Endothelial cell of hepatic sinusoid (primary cell): ENCODE data around the gene GABRB2.
"Not testable (repeated sequence)": the region's sequence is repeated elsewhere in the genome, so short reads cannot be mapped to it uniquely, and the experiment has no call there.

Experiments
- in situ Hi-C: cut with HindIII; loops from 2 replicates; pipeline ENCODE4 v1.10.0; 2017; ENCODE audit warnings: low sequenced_read_pairs

GABRB2 gene

GRCh38 chr5:161256957-161257356 lies 289.6 kb downstream of the GABRB2 start:
- in situ Hi-C loops: no loop called here

GRCh38 chr5:161252955-161253354 lies 293.6 kb downstream of the GABRB2 start:
- in situ Hi-C loops: not testable (repeated sequence)

- in situ Hi-C loops: no loop called here
These were observed 299.8 kb downstream of the GABRB2 start for GRCh38 chr5:161246749-161247148.

- in situ Hi-C loops: not testable (repeated sequence)
These were observed 300.7 kb downstream of the GABRB2 start for GRCh38 chr5:161245846-161246245.
